ENCODE measurements around the gene LAMB4. TPM values are rescaled to one million over a fixed set of nuclear protein-coding genes. Genes with fewer than 3 reads are reported as not detected.

Gene LAMB4
- total and polyA plus RNA-seq, 2 of the 8 experiments (the other 6 are each of a cell fraction or from before 2014, with no cell fraction given): not detected

DNA sequence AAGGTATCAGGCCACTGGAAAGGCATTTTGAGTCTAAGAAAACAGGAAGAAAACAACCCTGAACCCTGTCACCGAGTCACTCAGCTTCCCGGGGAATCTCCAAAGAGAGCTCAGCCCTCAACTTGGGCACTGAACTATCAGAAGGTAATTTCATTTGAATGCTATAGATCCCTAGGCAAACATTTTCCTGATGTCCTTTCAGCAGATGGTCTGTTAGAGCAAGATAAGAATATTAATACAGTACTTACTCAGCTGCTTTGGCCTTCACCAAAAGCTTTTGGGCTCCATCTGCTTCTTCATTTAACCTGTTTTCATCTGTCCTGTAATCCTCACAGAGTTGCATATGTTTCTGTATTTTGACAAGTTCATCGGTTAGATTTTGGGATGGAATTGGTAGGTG lies 93.0 kb downstream of the LAMB4 start:
- FAIRE-seq (no peak), DNase-seq (ENCODE audit: low read depth in 1 of 2, low spot score in 2 of 2) (no peak)
- H2BK15ac ChIP-seq (ENCODE audit: low read length): no peak overlapping the region
- no peak overlapping the region for H3K9ac ChIP-seq (replicated peaks in 1 of 4; ENCODE audit: extremely low read depth in 1 of 4, low read depth in 3 of 4, low read length in 3 of 4)
- no peak overlapping the region for H3K14ac ChIP-seq (ENCODE audit: insufficient read length)
- no peak overlapping the region for H2BK20ac ChIP-seq (ENCODE audit: low read length)
- no peak overlapping the region for H3K4me3 ChIP-seq (ENCODE audit: extremely low read depth in 1 of 4, insufficient read depth in 2 of 4, low read depth in 3 of 4, low read length in 4 of 4)
- H4K8ac ChIP-seq (ENCODE audit: extremely low read depth, insufficient read depth, low read length): no peak overlapping the region
- H3K79me1 ChIP-seq (ENCODE audit: low read depth, low read length): no peaks in the 10 kb centered on the region
- no peak overlapping the region for H3K4me2 ChIP-seq (ENCODE audit: insufficient read depth in 1 of 2, low read depth in 2 of 2, low read length in 2 of 2)
- no peak overlapping the region for H2BK12ac ChIP-seq (ENCODE audit: low read depth, low read length)
- H4K91ac ChIP-seq (replicated peaks; ENCODE audit: insufficient read length, low read length): no peak overlapping the region
- H3K23me2 ChIP-seq (ENCODE audit: low read depth, low read length): no peaks in the 10 kb centered on the region
- no peaks in the 10 kb centered on the region for H3K27me3 ChIP-seq (replicated peaks in 1 of 4; ENCODE audit: control insufficient read depth in 3 of 4, extremely low read depth in 1 of 4, insufficient read depth in 3 of 4, low read length in 3 of 4)
- H3K56ac ChIP-seq (replicated peaks; ENCODE audit: insufficient read length, low read depth, low read length): no peak overlapping the region
- H4K5ac ChIP-seq (ENCODE audit: insufficient read length, low read depth, low read length): no peak overlapping the region
- H3K4ac ChIP-seq (replicated peaks; ENCODE audit: insufficient read length, low read depth, low read length): no peak overlapping the region
- H3K18ac ChIP-seq (ENCODE audit: extremely low read depth, low read length): no peak overlapping the region
- H3K23ac ChIP-seq (ENCODE audit: insufficient read length): no peak overlapping the region
- peaks cover 0 to 6% (median 2%) of the 10 kb centered on the region in 4 experiments; a peak in 3 of 7 replicates for H3K4me1 ChIP-seq (replicated peaks in 1 of 4; ENCODE audit: control insufficient read depth in 3 of 4, insufficient read depth in 4 of 4, low read length in 3 of 4)
- H3K27ac ChIP-seq (ENCODE audit: low read depth, low read length): no peak overlapping the region
- no peak overlapping the region for H2AK5ac ChIP-seq (ENCODE audit: low read depth, low read length)
- H3K79me2 ChIP-seq (ENCODE audit: control insufficient read depth in 1 of 2, insufficient read depth in 2 of 2, low read length in 2 of 2): no peaks in the 10 kb centered on the region
- ChIA-PET POLR2A (ENCODE audit: partially characterized antibody) (interaction anchor here (1.1 kb wide), 1 partner anchor 107 kb away, joined by 3 read pairs; no protein-coding TSS in a partner anchor), CTCF (ENCODE audit: partially characterized antibody) (interaction anchor here (1.0 to 9.1 kb wide), 2 partner anchors 21 to 60 kb away, joined by 3 to 86 read pairs; no protein-coding TSS in a partner anchor)
- no peaks in the 10 kb centered on the region for H3K36me3 ChIP-seq (ENCODE audit: control insufficient read depth in 2 of 4, insufficient read depth in 4 of 4, low read length in 3 of 4)
- 93% methylated on average over 3 of the region's 3 CpGs; no CpG with 5 or more reads in 1 of the 2 experiments for WGBS, 2 experiments (ENCODE audit: extremely low coverage in 1 of 2, insufficient coverage in 1 of 2, insufficient read length in 1 of 2, insufficient replicate concordance in 2 of 2, low coverage in 1 of 2, low lambda C conversion rate in 2 of 2, missing lambda C conversion rate in 1 of 2)
- H3K9me3 ChIP-seq (ENCODE audit: insufficient read depth in 2 of 2, low read depth in 1 of 2, low read length in 1 of 2): no peaks in the 10 kb centered on the region
- H2BK120ac ChIP-seq (replicated peaks; ENCODE audit: low read depth, low read length): no peak overlapping the region
- no peak overlapping the region for H2BK5ac ChIP-seq (ENCODE audit: low read depth, low read length)
- H2AFZ ChIP-seq (ENCODE audit: low read length): no peak overlapping the region
- H4K20me1 ChIP-seq (replicated peaks in 1 of 2; ENCODE audit: control insufficient read depth in 1 of 2, insufficient read depth in 2 of 2, low read length in 2 of 2): no peaks in the 10 kb centered on the region
- TF ChIP-seq POLR2A (IDR thresholded peaks at IDR 0.05; ENCODE audit: control extremely low read depth in 1 of 2, low read depth in 2 of 2, low read length in 2 of 2) (no peak), KDM5A (IDR thresholded peaks at IDR 0.05; ENCODE audit: low read length) (no peak), CBX8 (IDR thresholded peaks at IDR 0.05; ENCODE audit: borderline replicate concordance, low read depth, low read length) (no peak), TCF12 (IDR thresholded peaks at IDR 0.05; ENCODE audit: low read depth, low read length) (no peak), CHD2 (IDR thresholded peaks at IDR 0.05; ENCODE audit: low read length) (no peak), TAF1 (IDR thresholded peaks at IDR 0.05; ENCODE audit: low read depth, low read length) (no peak), HDAC2 (IDR thresholded peaks at IDR 0.05; ENCODE audit: borderline replicate concordance in 1 of 2, low read depth in 2 of 2, low read length in 2 of 2) (no peak), BCL11A (IDR thresholded peaks at IDR 0.05; ENCODE audit: low read depth in 2 of 2, low read length in 2 of 2) (no peak), YY1 (IDR thresholded peaks at IDR 0.05; ENCODE audit: low read depth, low read length) (no peak), SUZ12 (IDR thresholded peaks at IDR 0.05; ENCODE audit: low read length) (no peak)
- TF ChIP-seq, protein P1, sequence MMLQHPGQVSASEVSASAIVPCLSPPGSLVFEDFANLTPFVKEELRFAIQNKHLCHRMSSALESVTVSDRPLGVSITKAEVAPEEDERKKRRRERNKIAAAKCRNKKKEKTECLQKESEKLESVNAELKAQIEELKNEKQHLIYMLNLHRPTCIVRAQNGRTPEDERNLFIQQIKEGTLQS (IDR thresholded peaks at IDR 0.05; ENCODE audit: insufficient read depth, low read depth, low read length): no peak
- TF ChIP-seq, protein P2, sequence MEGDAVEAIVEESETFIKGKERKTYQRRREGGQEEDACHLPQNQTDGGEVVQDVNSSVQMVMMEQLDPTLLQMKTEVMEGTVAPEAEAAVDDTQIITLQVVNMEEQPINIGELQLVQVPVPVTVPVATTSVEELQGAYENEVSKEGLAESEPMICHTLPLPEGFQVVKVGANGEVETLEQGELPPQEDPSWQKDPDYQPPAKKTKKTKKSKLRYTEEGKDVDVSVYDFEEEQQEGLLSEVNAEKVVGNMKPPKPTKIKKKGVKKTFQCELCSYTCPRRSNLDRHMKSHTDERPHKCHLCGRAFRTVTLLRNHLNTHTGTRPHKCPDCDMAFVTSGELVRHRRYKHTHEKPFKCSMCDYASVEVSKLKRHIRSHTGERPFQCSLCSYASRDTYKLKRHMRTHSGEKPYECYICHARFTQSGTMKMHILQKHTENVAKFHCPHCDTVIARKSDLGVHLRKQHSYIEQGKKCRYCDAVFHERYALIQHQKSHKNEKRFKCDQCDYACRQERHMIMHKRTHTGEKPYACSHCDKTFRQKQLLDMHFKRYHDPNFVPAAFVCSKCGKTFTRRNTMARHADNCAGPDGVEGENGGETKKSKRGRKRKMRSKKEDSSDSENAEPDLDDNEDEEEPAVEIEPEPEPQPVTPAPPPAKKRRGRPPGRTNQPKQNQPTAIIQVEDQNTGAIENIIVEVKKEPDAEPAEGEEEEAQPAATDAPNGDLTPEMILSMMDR (IDR thresholded peaks at IDR 0.05; ENCODE audit: control extremely low read depth in 1 of 3, insufficient read depth in 1 of 3, low read depth in 1 of 3, low read length in 3 of 3): no peak

All from H1 (cell line).